H1 (cell line): ENCODE results near the gene GTPBP10. TPM values are rescaled to one million over a fixed set of nuclear protein-coding genes. Genes with fewer than 3 reads are reported as not detected.

Experiments used
- CTCF ChIA-PET: fragments of 300-600 bp; sonication (Branson Sonifier 250); formaldehyde crosslinking; loops from one replicate; lab custom pipeline; 2021; ENCODE audit not compliant: partially characterized antibody; lab: Charles Lee
- POLR2A ChIA-PET: fragments of 300-600 bp; sonication (Branson Sonifier 250); formaldehyde crosslinking; loops from one replicate; lab custom pipeline; 2021; ENCODE audit warnings: inconsistent platforms; ENCODE audit not compliant: partially characterized antibody; lab: Charles Lee
- DNase-seq, 2 experiments: peaks; one replicate each; pipeline versions ENCODE4 v3.0.0 to v3.0.0-alpha.2; 2010 to 2022; ENCODE audit warnings: low spot score in 2 of 2, low read depth in 1 of 2, mixed read lengths in 1 of 2
- FAIRE-seq: peaks from 2 replicates; lab custom pipeline; 2011; peaks lifted over from hg19 to GRCh38; lab: Jason Lieb, UNC
- H2AFZ ChIP-seq: 2 replicates; pipeline ENCODE4 v1.8.1; 2012; ENCODE audit warnings: low read length, inconsistent platforms
- H2AK5ac ChIP-seq: 2 replicates; pipeline ENCODE4 v1.6.1; 2013; ENCODE audit warnings: low read depth, low read length
- H2BK120ac ChIP-seq: replicated peaks from 2 replicates; pipeline ENCODE3; 2013; ENCODE audit warnings: low read depth, low read length, inconsistent platforms
- H2BK12ac ChIP-seq: 2 replicates; pipeline ENCODE4 v1.6.1; 2013; ENCODE audit warnings: low read depth, low read length
- H2BK15ac ChIP-seq: 2 replicates; pipeline ENCODE4 v1.6.1; 2013; ENCODE audit warnings: low read length
- H2BK20ac ChIP-seq: 2 replicates; pipeline ENCODE4 v1.6.1; 2013; ENCODE audit warnings: low read length
- H2BK5ac ChIP-seq: 2 replicates; pipeline ENCODE4 v1.6.1; 2013; ENCODE audit warnings: low read depth, low read length
- H3K14ac ChIP-seq: 2 replicates; pipeline ENCODE4 v1.6.1; 2013; ENCODE audit warnings: inconsistent platforms; ENCODE audit not compliant: insufficient read length
- H3K18ac ChIP-seq: 2 replicates; pipeline ENCODE4 v1.6.1; 2013; ENCODE audit warnings: low read length; ENCODE audit errors: extremely low read depth
- H3K23ac ChIP-seq: 2 replicates; pipeline ENCODE4 v1.6.1; 2013; ENCODE audit warnings: inconsistent platforms; ENCODE audit not compliant: insufficient read length
- H3K23me2 ChIP-seq: 2 replicates; pipeline ENCODE4 v1.6.1; 2013; ENCODE audit warnings: low read depth, low read length
- H3K27ac ChIP-seq: 2 replicates; pipeline ENCODE4 v1.6.1; 2011; ENCODE audit warnings: low read depth, low read length, inconsistent platforms
- H3K27me3 ChIP-seq, 4 experiments: replicated peaks in 1 of 4; 1 replicate in 1 of 4; 2 replicates in 3 of 4; pipeline versions ENCODE4 v1.6.1 to v1.8.1; 2011 to 2013; ENCODE audit warnings: low read length in 3 of 4, mild to moderate bottlenecking in 3 of 4, inconsistent platforms in 2 of 4, mixed read lengths in 2 of 4, moderate library complexity in 1 of 4; ENCODE audit not compliant: control insufficient read depth in 3 of 4, insufficient read depth in 3 of 4; ENCODE audit errors: extremely low read depth in 1 of 4
- H3K36me3 ChIP-seq, 4 experiments: 2 replicates each; pipeline versions ENCODE4 v1.6.1 to v1.8.1; 2011 to 2013; ENCODE audit warnings: mild to moderate bottlenecking in 4 of 4, low read length in 3 of 4, moderate library complexity in 2 of 4, control low read depth in 1 of 4, inconsistent platforms in 1 of 4; ENCODE audit not compliant: insufficient read depth in 4 of 4, control insufficient read depth in 2 of 4
- H3K4ac ChIP-seq: replicated peaks from 2 replicates; pipeline ENCODE3; 2013; ENCODE audit warnings: low read length, low read depth, mixed read lengths, inconsistent platforms; ENCODE audit not compliant: insufficient read length
- H3K4me1 ChIP-seq, 4 experiments: replicated peaks in 1 of 4; 1 replicate in 1 of 4; 2 replicates in 3 of 4; pipeline versions ENCODE4 v1.6.1 to v1.8.1; 2011 to 2013; ENCODE audit warnings: low read length in 3 of 4, inconsistent platforms in 2 of 4, mixed read lengths in 1 of 4; ENCODE audit not compliant: insufficient read depth in 4 of 4, control insufficient read depth in 3 of 4
- H3K4me2 ChIP-seq, 2 experiments: 2 replicates each; pipeline versions ENCODE4 v1.6.1 to v1.8.1; 2011 to 2013; ENCODE audit warnings: low read depth in 2 of 2, low read length in 2 of 2, control low read depth in 1 of 2, inconsistent platforms in 1 of 2, mild to moderate bottlenecking in 1 of 2; ENCODE audit not compliant: insufficient read depth in 1 of 2
- H3K4me3 ChIP-seq, 4 experiments: fragments of 200-600, 300-600 bp in 1 of 4; sonication (generic), shearing (Covaris generic), sonication (Bioruptor Twin) in 1 of 4; 2 replicates each; pipeline versions ENCODE4 v1.5.1 to v1.8.1; 2011 to 2016; ENCODE audit warnings: low read length in 4 of 4, low read depth in 3 of 4, control low read depth in 2 of 4, inconsistent platforms in 2 of 4, mild to moderate bottlenecking in 2 of 4, mixed read lengths in 1 of 4, moderate library complexity in 1 of 4; ENCODE audit not compliant: insufficient read depth in 2 of 4; ENCODE audit errors: extremely low read depth in 1 of 4
- H3K56ac ChIP-seq: replicated peaks from 2 replicates; pipeline ENCODE3; 2013; ENCODE audit warnings: low read depth, mild to moderate bottlenecking, mixed read lengths, low read length, inconsistent platforms; ENCODE audit not compliant: insufficient read length
- H3K79me1 ChIP-seq: 2 replicates; pipeline ENCODE4 v1.6.1; 2013; ENCODE audit warnings: low read depth, low read length, control low read depth
- H3K79me2 ChIP-seq, 2 experiments: 2 replicates each; pipeline versions ENCODE4 v1.6.1 to v1.8.1; 2012 to 2013; ENCODE audit warnings: low read length in 2 of 2, mild to moderate bottlenecking in 2 of 2, inconsistent platforms in 1 of 2; ENCODE audit not compliant: insufficient read depth in 2 of 2, control insufficient read depth in 1 of 2
- H3K9ac ChIP-seq, 4 experiments: replicated peaks in 1 of 4; 1 replicate in 1 of 4; 2 replicates in 3 of 4; pipeline versions ENCODE4 v1.6.1 to v1.8.1; 2011 to 2013; ENCODE audit warnings: low read depth in 3 of 4, low read length in 3 of 4, control low read depth in 2 of 4, mild to moderate bottlenecking in 2 of 4, moderate library complexity in 2 of 4, inconsistent platforms in 1 of 4; ENCODE audit errors: extremely low read depth in 1 of 4
- H3K9me3 ChIP-seq, 2 experiments: 2 replicates each; pipeline versions ENCODE4 v1.6.1 to v1.8.1; 2012 to 2013; ENCODE audit warnings: mild to moderate bottlenecking in 2 of 2, moderate library complexity in 2 of 2, control low read depth in 1 of 2, inconsistent platforms in 1 of 2, low read depth in 1 of 2, low read length in 1 of 2, mixed read lengths in 1 of 2; ENCODE audit not compliant: insufficient read depth in 2 of 2
- H4K20me1 ChIP-seq, 2 experiments: replicated peaks in 1 of 2; 2 replicates each; pipeline versions ENCODE3 to v1.8.1; 2011 to 2013; ENCODE audit warnings: inconsistent platforms in 2 of 2, low read length in 2 of 2, mild to moderate bottlenecking in 1 of 2; ENCODE audit not compliant: insufficient read depth in 2 of 2, control insufficient read depth in 1 of 2
- H4K5ac ChIP-seq: 2 replicates; pipeline ENCODE4 v1.6.1; 2013; ENCODE audit warnings: low read length, low read depth, mixed read lengths, inconsistent platforms; ENCODE audit not compliant: insufficient read length
- H4K8ac ChIP-seq: 2 replicates; pipeline ENCODE4 v1.8.0; 2013; ENCODE audit warnings: mild to moderate bottlenecking, moderate library complexity, low read length, inconsistent platforms; ENCODE audit not compliant: insufficient read depth; ENCODE audit errors: extremely low read depth
- H4K91ac ChIP-seq: replicated peaks from 2 replicates; pipeline ENCODE3; 2013; ENCODE audit warnings: low read length, mixed read lengths, inconsistent platforms; ENCODE audit not compliant: insufficient read length
- CHD1 ChIP-seq: IDR thresholded peaks from 2 replicates; pipeline ENCODE4 v1.6.1; 2012; ENCODE audit warnings: low read depth, low read length, improper control_type of control experiment
- E2F6 ChIP-seq: IDR thresholded peaks from 2 replicates; pipeline ENCODE4 v1.6.1; 2012; ENCODE audit warnings: inconsistent platforms
- HDAC6 ChIP-seq: IDR thresholded peaks from one replicate; pipeline ENCODE4 v1.7.1; 2012; ENCODE audit warnings: low read depth, mild to moderate bottlenecking, inconsistent platforms, low read length, moderate library complexity
- SUZ12 ChIP-seq: fragments of 200-600 bp; sonication (generic); IDR thresholded peaks from 2 replicates; pipeline ENCODE4 v1.6.1; 2012; ENCODE audit warnings: mild to moderate bottlenecking, inconsistent platforms, low read length, moderate library complexity, mixed read lengths
- WGBS, 2 experiments: shearing (Covaris generic) in 1 of 2; methylation state at CpG; one replicate each; pipeline versions ENCODE4 v1.1.6 to v1.1.7; 2013 to 2015; ENCODE audit warnings: low lambda C conversion rate in 2 of 2, mixed read lengths in 2 of 2, inconsistent platforms in 1 of 2, low coverage in 1 of 2, missing lambda C conversion rate in 1 of 2; ENCODE audit not compliant: insufficient replicate concordance in 2 of 2, insufficient coverage in 1 of 2, insufficient read length in 1 of 2; ENCODE audit errors: extremely low coverage in 1 of 2, missing lambda C conversion rate in 1 of 2; 5-methylcytosine and 5-hydroxymethylcytosine counted together
- polyA plus RNA-seq, 7 experiments: library from polyadenylated mRNA; depleted of rRNA in 3 of 7; stranded (reverse) in 5 of 7; unstranded in 2 of 7; fragments of >200 nt in 5 of 7; fragments of 200-250 nt in 2 of 7; gene quantifications; 1 replicate in 5 of 7; 2 replicates in 1 of 7; 4 replicates in 1 of 7; pipeline versions ENCODE4 v1.2.1 to v1.2.3, GENCODE V29; 2011 to 2013; ENCODE audit warnings: missing spikeins in 2 of 7, mixed read lengths in 2 of 7
- total RNA-seq: library from RNA; stranded (reverse); fragmentation: NEBNext Ultra II Directional; extraction: Animal tissue kit (Norgen Biotek cat#: 25700); gene quantifications from 2 replicates; pipeline ENCODE4 v1.2.1, GENCODE V29; 2021

Gene GTPBP10
- total and polyA plus RNA-seq, 2 of the 8 experiments (the other 6 are each of a cell fraction or from before 2014, with no cell fraction given) = 4.4 to 21.2 TPM

GRCh38 chr7:90320801-90321494 lies 25.6 kb upstream of the GTPBP10 start, which contains the start of gene FAM237B:
Gene FAM237B, minus strand, starts transcription at chr7:90321304. Its CDS starts 1,556 bp downstream, at chr7:90319748.
- Histone ChIP-seq H3K4me1 (peaks cover 0 to 3% (median 0%) of the 10 kb centered on the region in 4 experiments; a peak in 2 of 7 replicates), H3K27ac (no peak within 1 kb of the TSS), H3K79me2 (no peaks in the 10 kb centered on the region), H2BK5ac (no peak within 1 kb of the TSS), H2BK15ac (no peak within 1 kb of the TSS), H3K14ac (no peak within 1 kb of the TSS), H4K91ac (no peak within 1 kb of the TSS), H4K5ac (no peak within 1 kb of the TSS), H2BK12ac (no peak within 1 kb of the TSS; the same call in 1 of the 2 replicates), H3K23ac (no peak within 1 kb of the TSS), H3K9me3 (no peaks in the 10 kb centered on the region), H3K4ac (no peak within 1 kb of the TSS), H2AFZ (no peak within 1 kb of the TSS; the same call in 1 of the 2 replicates), H2AK5ac (no peak within 1 kb of the TSS), H3K36me3 (no peaks in the 10 kb centered on the region), H3K79me1 (no peaks in the 10 kb centered on the region), H2BK20ac (no peak within 1 kb of the TSS), H4K20me1 (no peaks in the 10 kb centered on the region), H3K9ac (peak within 1 kb of the TSS in 2 of 4 experiments; percentile 20 to 22; a peak in 4 of 7 replicates), H2BK120ac (no peak within 1 kb of the TSS), H3K4me2 (peak within 1 kb of the TSS; percentile 58 to 87), H3K4me3 (peak within 1 kb of the TSS; percentile 39 to 63 (median 58)), H3K56ac (no peak within 1 kb of the TSS), H4K8ac (peak within 1 kb of the TSS; percentile 75), H3K23me2 (peaks cover 10% of the 10 kb centered on the region; the same call in 1 of the 2 replicates), H3K27me3 (peaks cover 20 to 39% (median 29%) of the 10 kb centered on the region in 4 experiments), H3K18ac (peak within 1 kb of the TSS; percentile 51; the same call in 1 of the 2 replicates)
- no peak for FAIRE-seq
- WGBS, 2 experiments = 3% methylated on average over 61 of the region's 62 CpGs; no CpG with 5 or more reads in 1 of the 2 experiments
- POLR2A ChIA-PET = interaction anchor here (1.0 kb wide), 1 partner anchor 25 kb away, joined by 3 read pairs; no protein-coding TSS in a partner anchor
- CTCF ChIA-PET = interaction anchor here (1.1 to 2.9 kb wide), 3 partner anchors 10 to 16 kb away, joined by 5 to 14 read pairs (median 7); no protein-coding TSS in a partner anchor
- peak in 1 of 2 experiments; percentile 65 for DNase-seq
- TF ChIP-seq E2F6 = no peak; the same call in none of the 2 replicates
- no peak for TF ChIP-seq CHD1
- peak; percentile 78 for TF ChIP-seq SUZ12
- TF ChIP-seq HDAC6 = no peak
